HK-2 (cell line): Measurements from ENCODE around the gene PTPRF.
A peak's percentile ranks its signal among the peaks of the same experiment; 100 is the strongest.

Source experiments
- DNase-seq: peaks from one replicate; pipeline ENCODE4 v3.0.0-alpha.2; 2018; ENCODE audit not compliant: unreplicated experiment

The PTPRF gene

DNA sequence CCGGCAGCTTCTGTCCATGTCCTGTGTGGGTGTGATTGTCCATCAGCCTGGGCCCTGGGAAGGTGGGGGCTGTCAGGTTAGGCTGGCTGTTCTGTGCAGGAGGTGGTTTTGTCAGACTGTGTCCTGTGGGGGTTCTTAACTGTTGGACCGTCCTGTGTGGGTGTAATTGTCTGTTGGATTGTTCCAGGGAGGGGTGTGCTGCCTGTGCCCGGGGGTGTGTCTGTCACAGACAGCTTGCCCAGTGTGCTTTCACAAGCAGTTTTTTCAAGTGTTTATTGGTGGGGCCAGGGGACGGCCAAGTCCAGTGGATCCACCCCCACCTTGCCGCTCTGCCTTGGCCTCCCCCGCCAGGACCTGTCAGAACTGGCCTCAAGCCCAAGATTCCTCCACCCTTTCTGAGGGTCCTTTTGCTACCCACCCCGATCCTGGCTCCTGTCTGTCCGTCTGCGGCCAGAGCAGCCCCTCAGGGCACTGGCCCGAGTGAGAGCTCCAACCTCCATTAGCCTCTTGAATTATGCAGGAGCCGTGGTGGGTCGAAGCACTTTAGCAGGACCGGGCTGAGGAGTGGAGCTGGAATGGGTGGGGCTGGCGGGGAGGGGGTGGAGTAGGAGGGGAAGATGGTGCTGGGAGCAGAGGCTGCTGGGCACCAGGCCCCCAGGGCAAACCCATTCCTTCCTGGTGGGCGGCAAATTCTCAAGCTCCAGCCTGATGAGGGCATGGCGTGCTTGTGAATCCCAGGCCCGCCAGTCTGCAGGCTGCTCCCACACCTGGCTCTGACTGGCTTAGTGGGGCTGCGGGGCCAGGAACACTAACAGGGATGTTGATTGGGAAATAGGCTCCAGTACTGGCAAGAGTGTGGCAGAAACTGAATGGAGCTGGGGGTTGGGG is 47.2 kb downstream of the PTPRF start:
- DNase-seq = no peak

DNA sequence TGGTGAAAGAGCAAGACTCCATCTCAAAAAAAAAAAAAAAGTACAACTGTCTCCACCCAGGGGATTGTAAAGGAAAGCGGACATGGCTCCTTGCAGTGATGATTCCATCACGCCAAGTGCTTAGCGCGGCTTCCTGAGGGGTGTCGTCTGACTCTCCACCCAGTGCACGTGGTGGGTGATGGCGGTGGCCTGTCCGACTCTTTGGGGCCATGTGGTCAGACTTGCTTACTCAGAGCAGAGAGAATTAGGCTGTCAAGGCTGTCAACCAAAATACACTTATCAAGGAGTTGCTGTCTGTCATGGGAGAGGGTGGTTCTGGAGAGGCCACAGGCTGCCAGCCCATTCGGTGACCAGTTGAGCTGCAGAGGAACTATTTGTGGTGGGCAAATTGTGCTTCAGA is 49.4 kb downstream of the PTPRF start:
- no peak for DNase-seq

DNA sequence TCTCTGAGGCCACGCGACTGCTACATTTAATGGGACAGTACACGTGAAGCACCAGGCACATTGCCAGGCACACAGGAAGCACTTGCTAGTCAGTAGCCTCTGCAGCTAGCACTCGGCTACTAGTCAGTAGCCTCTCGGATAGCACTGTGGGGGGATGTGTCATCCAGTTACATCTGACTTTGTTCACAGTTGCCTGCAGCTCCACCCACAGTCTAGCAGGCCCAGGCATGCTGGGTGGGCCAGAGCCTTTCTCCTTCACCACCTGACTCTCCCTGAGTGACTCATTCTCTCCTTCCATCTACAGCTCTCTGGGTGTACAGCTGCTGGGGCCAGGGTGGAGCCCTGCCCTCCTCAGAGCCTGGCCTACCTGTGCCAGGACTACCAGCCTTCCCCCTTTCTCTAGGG is 51.5 kb downstream of the PTPRF start:
- DNase-seq = peak; percentile 88

DNA sequence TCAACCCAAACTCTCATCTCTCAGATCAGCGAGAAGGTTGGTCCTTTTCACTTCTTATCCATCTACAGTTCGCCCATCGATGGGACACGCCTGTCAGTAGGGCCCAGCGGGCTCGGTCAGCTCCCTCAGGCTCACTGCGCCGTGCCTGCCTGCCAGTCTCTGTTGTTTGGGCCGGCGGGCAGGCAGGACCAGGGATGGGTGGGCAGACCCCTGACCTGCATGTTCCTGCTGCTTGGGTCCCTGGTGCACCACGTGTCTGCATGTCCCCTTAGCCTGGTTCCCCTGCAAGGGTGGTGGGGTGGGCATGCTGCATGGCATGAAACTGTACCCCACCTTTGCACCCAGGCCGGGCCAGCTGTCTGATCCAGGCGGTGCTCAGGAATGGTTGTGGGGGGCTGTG is 52.4 kb downstream of the PTPRF start:
- no peak for DNase-seq

DNA sequence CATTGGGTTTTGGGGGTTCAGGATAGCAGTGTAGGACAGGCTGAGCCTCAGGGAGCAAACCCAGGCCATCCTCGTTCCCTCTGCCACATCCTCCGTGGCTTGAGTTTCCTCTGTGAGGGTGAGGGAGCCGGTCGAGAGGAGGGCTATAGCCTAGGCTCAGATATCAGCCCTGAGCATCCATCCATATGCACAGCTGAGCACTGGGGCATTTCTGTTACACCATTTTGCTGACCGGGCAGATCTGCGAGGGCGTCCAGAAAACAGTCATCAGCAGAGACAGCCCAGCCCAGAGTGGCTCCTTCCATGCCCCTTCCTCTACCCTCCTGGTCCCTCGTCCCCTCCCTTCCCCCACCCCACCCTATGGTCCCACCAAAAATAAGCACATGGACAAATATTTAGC is 53.5 kb downstream of the PTPRF start:
- DNase-seq = no peak

DNA sequence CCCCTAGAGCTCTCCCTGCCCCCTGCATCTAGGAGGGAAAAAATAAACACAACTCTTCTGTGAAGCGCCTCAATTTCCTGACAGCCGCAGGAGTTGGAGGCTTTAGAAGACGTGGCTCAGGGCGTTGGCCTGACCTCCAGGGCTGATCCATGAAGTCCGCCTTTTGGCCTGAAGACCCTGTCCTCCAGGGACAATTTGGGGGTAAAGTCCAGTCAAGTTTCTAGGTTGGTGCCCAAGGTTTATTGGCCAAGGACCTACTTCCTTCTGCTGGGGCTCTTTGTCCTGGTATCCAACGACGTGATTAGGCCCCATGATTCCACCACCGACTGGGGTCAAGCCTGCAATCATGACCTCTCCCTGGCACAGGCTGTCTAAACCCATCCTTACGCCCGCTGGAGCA is 54.9 kb downstream of the PTPRF start:
- no peak for DNase-seq

DNA sequence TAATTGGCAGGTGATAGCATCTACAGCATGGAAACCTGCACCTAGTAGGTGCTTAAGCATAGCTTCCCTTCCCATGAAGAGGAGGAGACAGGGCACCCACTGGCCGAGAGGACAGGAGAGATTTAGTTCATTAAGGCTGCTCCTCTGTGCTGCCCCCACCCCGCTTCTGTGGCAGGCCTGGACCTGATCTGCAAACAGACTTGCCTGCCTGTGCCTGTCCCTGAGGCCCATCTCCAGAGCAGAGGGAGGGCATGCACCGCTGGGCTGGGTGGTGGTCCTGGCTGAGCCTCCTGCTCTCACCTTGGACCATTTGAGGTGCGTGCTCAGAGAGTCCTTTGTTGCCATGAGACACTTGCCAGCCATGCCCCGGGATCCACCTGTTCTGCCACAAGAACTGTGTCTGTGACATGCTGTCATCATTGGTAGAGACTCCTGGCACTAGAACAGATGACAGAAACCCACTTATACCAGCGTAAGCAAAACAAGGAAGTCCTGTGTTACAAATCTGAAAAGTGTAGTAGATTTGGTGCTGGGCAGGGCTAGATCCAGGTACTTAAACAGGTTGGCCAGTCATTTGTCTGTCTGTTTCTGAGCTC is 55.6 kb downstream of the PTPRF start:
- DNase-seq = no peak

DNA sequence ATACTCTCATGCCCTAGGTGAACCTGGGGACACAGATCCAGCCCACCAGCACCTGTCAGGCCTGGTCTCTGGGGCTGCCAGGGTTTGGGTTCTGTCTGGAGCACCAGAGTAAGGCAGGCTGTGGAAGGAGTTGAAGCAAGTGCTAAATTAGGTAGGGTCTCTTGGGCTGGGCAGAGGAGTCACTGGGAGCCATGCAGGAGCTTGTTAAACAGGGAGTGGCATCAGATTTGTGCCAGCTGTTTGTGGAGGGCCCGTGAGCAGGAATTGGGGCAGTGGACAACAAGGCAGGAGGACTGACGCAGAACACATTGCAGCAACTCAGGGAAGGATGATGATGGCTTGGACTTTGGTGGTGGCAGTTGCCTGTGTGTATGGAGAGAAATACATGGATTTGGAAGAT is 56.3 kb downstream of the PTPRF start:
- no peak for DNase-seq

DNA sequence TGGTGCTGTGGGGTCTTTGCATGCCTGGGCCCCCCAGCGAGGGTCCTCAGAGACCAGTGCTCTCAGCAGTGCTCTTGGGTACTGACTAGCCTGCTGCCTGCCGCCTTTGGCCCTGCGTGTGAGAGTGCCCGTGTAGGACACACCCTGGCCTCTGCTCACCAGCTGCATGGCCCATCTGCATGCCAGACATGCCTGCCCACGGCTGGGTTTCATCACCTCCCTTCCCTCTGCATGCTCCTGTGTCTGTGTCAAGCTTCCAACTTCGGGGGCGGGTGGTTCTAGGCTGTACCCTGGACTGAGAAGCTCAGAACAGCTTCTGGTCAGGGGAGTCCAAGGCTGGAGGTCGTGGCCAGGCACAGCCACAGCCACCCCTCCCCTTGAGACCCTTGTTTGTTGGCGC is 56.9 kb downstream of the PTPRF start:
- no peak for DNase-seq

DNA sequence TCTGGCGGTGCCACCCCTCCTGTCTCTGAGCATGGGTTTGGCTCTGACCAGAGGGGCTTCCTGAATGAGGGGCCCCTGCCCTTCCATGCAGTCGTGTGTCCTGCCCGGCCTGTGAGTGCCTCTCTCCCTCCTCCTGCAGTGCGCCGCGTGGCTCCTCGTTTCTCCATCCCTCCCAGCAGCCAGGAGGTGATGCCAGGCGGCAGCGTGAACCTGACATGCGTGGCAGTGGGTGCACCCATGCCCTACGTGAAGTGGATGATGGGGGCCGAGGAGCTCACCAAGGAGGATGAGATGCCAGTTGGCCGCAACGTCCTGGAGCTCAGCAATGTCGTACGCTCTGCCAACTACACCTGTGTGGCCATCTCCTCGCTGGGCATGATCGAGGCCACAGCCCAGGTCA is 57.9 kb downstream of the PTPRF start:
- DNase-seq = no peak

DNA sequence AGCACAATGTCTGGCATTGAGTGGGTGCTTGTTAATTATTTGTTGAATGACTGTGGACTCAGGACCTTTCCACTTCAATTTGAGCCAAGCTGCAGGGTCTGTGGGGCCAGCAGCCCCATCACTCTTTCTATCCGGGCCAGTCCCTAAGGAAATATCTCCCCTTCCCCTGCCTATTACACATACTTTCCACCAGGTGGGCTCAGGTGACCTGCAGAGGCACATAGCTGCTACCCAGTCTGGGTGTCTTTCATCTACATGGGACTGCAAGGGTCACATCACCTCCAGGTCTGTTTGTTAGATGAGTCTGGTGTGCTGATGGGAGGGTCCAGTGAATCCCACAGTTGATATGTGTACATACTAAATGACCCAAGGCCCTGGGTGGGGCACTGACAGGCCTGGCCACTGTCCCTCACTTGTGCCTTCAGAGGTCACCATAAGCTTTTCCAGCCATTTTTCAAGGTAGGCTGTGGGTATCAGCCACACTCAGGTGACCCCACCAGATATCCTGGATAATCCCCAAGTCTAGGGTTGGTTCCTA is 59.8 kb downstream of the PTPRF start:
- DNase-seq = no peak

DNA sequence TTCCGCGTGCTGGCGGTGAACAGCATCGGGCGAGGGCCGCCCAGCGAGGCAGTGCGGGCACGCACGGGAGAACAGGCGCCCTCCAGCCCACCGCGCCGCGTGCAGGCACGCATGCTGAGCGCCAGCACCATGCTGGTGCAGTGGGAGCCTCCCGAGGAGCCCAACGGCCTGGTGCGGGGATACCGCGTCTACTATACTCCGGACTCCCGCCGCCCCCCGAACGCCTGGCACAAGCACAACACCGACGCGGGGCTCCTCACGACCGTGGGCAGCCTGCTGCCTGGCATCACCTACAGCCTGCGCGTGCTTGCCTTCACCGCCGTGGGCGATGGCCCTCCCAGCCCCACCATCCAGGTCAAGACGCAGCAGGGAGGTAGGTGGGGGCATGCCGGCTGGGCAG is 60.5 kb downstream of the PTPRF start:
- no peak for DNase-seq

DNA sequence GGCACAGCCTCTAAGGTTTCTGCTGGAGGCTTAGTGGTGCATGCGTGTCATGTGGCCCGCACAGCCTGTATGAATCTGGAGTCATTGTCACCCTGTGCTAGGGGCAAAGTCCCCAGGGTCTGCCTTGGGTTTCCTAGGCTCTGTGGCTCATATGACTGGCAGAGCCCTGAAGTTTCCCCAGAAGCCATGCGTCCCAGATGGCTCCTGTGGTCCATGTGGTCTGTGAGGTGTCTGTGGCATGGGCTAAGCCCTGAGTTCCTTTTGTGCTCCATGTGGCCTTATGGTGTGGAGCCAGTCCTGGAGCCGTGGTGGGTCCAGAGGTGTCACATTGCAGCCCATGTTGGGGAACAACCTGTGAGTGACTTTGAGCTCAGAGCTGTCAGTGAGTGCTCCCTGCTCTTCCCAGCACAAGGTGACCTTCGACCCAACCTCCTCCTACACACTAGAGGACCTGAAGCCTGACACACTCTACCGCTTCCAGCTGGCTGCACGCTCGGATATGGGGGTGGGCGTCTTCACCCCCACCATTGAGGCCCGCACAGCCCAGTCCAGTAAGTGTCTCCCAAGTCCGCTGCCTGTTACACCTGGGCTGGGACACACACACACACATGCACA is 61.5 kb downstream of the PTPRF start:
- no peak for DNase-seq

DNA sequence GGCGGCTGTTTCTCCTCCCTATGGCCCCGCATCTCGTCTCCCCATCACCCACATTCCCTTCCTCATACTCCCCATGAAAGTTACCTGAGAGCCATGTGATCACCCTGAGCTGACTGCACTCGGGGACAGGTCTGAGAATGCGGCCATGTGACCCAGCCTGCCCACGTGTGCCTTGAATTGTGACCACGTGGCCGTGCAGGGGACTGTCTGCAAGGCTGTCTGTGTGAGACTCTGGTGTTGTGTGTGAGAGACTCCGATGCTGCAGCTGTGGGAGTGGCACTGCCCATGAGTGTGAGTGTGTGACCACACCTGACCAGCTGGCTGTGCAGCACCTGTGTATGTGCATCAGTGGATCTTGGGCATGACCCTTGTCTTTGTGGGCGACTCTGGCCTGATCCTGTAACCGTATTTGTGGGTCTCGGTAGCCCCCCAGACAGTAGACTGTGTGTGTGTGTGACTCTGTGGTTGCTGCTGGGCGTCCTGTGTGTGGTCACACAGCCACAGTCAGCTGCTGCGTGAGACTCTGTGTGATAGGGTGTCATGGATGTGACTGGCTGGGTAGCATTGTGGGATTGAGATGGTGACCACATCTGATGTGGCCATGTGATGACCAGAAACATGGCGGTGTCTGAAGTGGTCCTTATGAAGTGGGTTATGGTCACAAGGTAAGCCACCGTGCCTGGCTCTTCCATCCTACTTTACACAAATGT is 62.4 kb downstream of the PTPRF start:
- no peak for DNase-seq

DNA sequence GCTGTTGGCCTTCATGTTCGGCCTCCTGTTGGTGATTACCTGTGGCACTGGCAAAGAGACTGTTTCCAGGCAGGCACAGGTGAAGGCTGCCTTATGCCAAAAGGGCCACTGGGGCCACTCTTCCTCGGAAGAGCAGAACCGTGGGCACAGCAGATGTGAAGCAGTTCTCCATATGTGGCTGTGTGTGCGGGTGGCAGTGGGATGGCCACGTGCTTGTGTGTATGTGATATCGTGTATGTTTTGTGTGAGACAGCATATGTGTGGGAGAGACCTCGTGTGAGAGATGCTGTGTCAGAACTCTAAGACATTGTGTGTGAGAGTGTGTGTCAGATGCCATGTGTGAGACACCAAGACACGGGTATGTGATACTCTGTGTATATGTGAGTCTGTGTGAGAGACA is 65.9 kb downstream of the PTPRF start:
- DNase-seq = no peak

DNA sequence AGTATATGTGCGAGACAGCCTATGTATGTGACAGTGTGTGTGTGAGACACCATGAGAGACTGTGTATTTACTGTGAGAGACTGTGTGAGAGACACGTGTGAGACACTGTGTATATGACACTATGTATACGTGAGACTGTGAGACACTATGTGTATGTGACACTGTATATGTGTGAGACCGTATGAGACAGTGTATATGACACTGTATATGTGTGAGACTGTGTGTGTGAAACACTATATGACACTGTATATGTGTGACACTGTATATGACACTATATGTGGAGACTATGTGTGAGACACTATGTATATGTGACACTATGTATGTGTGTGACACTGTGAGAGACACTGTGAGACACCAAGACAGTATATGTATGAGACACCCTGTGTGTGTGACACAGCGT is 66.3 kb downstream of the PTPRF start:
- DNase-seq = no peak

DNA sequence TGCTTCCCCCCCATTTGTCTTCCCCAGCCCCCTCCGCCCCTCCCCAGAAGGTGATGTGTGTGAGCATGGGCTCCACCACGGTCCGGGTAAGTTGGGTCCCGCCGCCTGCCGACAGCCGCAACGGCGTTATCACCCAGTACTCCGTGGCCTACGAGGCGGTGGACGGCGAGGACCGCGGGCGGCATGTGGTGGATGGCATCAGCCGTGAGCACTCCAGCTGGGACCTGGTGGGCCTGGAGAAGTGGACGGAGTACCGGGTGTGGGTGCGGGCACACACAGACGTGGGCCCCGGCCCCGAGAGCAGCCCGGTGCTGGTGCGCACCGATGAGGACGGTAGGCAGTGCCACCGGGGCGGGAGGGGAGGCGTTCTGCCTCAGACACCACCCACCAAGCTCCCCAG is 67.0 kb downstream of the PTPRF start:
- no peak for DNase-seq

DNA sequence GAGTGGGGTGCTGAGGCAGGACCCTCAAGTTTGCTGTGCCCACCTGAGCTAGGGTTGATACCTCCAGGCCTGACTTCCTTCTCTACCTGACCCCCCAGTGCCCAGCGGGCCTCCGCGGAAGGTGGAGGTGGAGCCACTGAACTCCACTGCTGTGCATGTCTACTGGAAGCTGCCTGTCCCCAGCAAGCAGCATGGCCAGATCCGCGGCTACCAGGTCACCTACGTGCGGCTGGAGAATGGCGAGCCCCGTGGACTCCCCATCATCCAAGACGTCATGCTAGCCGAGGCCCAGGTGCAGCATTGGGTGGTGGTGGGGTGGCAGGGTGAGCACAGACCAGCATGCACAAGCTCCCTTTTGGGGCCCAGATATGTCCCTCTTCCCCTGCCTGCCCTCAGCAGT is 67.9 kb downstream of the PTPRF start:
- no peak for DNase-seq

DNA sequence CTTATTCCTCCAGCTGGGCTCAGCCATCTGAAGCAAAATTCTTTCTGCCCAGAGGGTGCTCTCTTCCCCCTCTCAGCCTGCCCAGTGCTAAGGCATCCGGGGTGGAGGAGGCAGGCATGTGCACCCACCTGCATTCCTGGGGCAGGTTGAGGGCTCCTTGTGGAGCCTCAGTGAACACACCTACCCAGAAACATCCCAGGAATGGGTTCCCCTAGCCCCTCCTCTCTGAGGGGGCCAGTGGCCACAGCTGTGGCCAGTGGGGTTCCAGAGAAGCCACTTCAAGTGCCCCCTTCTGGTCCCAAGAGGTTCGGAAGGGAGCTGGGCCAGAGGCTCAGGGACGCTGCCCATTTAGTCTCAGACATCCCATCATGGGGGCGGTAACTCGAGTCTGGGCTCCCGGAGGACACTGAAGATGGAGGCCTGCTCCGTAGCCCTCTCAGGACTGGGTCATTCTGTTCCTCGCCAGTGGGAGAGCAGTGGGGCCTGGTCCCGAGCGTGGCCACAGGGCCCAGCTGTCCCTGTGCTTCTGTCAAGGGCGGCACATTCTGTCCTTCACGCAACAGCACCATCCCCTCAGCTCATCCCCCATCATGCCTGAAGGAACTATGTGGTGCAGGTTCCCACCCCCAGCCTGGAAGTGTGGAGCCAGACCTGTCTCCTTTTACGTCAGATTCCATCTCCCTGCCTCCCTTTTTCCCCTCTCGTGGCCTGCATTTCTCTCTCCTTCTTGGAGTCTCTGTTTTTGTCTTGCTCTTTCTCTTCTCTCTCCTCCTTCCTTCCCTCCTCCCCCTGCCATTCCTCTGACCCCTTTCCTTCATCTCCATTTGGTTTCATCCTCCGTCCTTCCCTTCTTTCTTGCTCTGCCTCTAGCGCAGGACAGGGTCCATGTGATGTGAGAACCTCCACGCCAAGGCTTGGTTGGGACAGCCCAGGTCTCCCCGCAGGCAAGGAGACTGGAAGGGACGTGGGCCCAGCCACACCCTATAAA is 69.6 kb downstream of the PTPRF start:
- no peak for DNase-seq

DNA sequence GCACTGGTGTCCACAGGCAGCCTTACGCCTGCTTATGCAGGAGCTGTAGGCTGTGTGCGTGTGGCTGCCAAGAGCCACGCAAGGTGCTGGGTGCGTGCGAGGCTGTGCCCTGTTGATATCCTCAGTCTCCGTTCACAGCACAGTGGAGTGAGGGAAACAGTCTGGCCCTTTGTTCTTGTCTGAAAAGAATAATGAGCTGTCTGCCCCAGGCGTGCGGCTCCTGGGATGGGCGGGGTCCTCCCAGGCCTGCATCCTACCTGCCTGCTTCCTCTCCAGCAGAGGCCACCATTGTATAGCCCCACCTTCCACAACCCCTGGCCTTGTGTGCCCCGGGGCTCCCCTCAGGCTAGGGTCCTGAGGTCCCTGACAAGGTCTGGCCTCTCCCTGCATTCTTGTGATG is 72.3 kb downstream of the PTPRF start:
- no peak for DNase-seq

DNA sequence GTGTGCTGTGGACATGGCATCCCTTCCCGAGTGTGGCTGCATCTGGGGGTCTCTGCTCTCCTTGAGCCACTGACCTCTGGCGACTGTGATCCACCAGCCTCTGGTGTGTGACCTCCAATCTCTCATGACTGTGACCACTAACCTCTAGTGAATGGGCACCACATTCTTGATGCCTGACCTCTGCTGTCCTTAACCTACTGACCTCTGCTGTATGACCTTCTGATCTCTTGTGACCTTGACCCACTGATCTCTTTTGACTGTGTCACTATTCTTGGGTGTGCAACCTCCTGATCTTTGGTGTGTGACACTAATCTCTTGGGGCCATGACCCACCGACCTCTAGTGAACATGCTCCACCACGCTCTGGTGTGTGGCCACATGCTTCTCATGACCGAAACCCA is 73.5 kb downstream of the PTPRF start:
- DNase-seq = no peak
